ENCODE data around the gene CDYL2.

CDYL2 gene

DNA sequence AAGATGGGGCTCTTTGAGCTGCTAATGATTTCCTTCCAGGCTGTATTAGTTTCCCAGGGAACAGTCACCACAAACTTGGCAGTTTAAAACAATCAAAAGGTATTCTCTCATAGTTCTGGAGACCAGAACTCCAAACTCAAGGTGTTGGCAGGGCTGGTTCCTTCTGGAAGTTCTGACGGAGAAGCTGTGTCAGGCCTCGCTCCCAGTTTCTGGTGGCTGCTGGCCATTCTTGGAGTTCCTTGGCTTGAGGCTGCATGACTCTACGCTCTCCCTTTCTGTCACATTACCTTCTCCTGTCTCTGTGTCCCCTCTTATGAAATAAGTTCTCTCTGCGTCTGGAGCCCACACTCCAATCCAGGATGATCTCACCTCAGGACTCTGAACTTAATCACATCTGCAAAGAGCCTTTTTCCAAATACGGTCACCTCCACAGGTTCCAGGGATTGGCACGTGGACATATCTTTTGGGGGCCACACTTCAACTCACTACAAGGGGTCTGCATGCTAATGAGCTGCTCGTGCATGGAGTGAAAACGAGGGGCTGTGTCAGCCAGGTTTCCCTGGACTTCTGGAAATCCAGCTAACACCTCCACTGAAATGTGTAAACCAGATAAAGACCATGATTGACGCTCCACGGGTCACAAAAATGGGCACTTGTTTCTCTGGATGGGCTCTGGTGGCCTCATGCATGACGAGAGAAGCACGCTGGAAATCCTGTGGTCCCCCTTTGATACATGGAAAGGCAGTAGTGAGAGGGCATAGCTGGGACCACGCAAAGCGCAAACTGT lies 185.3 kb downstream of the CDYL2 start:
- DNase-seq: no peak

DNA sequence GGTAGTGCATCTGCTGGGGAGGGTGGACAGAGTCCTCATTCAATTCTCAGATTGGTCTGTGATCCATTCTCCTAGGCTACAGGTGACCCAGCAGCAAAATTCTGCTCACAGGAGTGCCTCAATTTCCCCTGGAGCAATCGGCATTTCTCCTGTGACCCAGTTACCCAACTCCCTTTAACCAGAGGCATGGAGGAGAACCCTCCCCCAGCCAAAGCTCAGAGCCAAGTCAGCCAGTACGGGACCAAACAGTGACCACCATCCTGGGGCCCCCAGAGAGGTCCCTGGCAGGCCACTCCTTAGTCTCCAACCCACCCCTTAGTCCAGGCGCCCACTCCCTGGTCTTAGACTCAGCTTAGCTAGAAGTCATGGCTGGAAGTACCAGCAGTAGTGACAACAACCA lies 188.0 kb downstream of the CDYL2 start:
- no peak for DNase-seq

DNA sequence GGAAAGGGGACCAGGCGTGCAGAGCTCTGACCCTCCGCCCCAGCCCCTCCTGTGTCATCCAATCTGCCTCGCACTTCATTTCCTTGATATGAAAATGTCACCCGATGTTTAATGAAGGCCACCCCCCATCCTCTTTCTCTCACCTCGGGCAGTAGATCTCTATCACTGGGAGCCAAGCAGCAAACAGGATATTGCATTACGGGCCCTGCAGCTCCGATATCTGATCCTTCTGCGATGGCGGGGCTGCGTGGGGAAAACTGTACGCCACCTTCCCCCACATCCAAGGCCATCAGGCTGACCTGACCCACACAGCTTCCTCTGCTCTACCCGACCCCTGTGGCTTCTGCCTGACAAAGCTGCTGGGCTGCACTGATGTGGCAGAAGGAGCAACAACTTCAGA lies 188.7 kb downstream of the CDYL2 start:
- no peak for DNase-seq

DNA sequence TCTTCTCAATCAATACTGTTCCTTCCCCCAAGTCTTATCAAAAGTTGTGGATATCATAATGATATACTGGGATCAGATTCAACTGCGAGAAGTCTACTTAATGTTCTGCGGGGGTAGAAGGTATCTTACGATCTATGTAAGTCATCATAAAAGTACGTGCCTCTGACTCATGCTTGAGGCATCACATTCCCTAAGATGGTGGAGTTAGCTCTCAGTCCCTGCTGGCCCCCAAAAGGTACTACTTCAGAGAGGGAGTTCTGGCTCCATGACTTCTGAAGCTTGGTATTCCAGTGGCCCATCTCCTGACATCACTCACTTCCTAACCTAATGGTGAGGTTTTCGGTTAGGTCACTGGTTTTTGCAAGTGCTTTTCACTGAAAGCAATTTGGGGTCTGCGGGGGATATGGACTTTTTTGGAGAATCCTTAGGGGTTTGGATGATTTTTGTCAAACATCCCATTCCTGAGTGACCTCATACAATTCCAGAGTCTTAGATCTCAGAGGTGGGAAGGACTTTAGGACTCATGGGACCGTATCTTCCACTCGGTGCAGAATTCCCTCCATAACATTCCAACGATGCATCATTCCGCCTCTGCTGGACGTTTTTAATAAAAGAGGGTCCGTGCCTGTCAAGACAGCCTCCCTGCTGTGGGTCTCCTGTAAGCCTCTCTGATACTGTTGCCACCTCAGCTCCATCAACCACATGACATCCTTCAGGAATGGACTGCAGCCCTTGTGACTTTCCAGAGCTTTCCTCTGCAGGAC lies 189.3 kb downstream of the CDYL2 start:
- no peak for DNase-seq

DNA sequence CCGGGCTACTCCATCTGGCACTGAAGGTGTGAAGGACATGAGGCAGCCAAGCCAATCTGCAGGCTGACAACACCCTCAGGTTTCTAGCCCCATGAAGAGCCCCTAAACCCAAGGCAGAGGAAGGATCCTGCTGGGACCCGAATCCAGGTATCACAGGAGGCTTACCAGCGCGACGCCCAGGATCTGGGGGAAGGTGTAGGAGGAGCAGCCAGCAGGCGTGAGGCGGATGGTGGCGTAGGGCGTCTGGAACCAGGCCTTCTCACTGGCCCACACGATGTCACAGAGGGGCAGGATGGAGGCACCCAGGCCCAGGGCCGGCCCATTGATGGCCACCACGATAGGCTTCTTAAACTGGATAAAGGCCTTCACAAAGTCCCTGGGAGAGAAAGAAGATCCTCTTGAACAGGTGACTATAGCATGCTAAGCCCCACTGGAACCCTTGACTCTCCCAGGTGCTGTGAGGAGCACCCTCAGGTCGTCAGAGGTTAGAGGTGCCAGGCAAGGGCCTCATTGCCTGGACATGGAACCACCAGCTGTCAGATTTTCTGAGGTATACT lies 191.9 kb downstream of the CDYL2 start:
- DNase-seq: no peak

DNA sequence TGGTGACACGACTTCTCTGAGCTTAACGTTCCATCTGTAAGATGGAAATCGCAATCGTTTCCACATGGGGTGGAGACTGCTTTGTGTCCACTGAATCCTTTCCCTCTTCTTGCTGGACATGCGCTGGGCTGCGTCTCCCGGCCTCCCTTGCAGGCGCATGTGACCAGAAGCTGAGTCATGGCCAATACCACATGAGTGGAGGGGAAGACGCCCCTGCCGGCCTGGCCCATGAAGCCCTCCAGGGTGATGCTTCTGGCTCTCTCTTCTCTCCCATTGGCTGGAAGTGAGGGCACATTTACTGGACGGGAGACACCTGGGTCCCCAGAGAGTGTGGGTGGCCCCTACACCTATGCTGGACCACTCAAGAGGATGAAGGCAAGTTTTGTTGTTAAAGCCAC lies 192.5 kb downstream of the CDYL2 start:
- no peak for DNase-seq

DNA sequence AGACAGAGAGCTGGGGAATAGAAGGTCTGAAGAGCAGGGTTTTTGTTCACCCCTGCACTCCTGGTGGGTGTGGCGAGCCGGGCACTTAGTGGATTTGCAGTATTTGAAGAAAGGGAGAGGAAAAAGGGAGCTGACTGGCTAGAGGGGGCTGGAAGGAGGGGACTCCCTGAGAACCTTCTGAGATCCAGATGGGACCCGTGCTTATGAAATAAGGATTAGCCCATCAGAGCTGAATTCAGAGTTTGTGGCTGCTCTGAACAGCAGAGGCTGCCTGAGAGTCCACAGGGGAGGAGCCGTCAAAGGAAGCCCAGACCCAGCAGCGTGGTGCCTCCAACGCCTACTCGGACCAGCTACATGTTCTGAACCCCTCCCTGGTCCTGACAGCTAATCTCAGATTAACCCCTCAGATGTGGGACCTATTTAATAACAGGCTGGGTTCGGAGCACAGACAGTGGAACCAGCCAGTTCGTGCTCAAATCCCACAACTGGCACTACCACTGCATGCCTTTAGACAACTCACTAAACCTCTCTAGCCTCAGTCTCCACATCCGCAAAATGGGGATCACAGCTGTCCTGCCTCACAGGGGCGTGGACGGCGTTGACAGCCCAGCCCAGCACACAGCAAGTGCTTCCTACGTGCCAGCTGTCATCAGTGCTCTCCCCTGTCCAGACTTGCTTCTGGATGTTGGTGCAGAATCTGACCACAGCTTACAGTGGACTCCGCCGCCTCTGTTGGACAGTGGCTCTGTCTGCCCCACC lies 193.0 kb downstream of the CDYL2 start:
- DNase-seq: no peak

DNA sequence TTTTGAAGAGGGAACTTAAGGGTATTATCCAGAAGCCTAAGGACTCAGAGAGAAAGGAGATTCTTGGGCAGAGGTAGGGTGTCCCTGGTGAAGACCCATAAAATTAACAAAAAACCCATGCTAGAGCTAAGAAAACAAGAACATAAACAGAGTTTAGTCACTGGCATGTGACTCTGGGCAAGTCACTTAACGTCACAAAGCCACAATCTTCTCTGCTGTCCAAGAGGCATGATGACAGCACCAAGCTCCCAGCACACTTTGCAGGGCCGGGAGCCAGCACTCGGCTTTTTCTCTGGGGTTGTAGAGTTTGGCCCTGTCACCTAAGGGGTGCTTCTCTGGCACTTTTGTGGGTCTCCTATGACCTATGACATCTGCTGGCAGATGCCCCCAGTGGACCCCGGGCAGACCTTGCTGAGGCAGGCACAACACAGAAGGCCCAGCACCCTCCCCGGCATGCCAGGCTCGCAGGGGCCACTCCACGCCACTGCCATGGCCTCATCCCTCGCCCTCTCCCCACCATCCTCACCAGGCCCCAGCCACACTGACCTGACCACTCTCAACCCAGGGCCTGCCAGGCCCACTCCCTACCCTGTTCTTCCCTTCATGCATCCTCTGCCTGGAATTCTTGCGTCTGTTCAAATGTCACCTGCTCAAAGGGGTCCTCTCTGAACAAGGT lies 193.8 kb downstream of the CDYL2 start:
- no peak for DNase-seq

DNA sequence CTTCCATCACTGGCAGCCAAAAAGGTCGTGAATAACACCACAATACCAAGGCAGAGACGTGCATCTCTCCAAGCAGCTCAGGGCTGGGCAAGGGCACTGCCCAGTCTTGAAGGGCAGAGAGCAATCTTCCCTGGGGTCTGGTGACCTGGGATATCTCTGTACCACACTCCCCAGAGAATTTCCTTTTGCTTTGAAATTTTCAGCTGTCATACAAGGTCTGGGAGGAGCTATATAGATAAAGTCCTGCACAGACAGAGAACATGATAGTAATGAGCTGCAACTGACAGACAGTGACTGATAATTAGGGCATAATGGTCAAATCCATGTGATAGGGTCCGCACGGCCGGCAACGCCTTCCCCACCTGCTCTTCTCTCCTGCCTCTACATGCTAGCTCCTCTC lies 195.5 kb downstream of the CDYL2 start:
- no peak for DNase-seq

DNA sequence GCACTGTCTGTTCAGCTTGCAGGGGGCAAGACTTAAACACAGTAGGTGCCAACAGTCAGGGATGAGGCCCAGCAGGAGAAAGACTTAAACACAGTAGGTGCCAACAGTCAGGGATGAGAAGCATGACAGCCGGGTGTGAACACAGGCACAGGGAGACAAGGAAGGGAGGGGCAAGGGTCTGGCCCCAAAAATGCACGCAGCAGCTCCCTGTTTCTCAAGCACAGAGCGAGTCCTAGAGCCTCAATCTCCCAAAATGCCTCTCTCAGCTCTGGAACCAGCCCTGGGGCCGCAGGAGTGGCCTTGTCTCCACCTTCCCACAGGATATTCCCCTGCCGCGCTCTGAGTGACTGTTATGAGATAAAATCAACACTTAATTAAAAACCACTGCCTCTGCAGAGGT lies 197.2 kb downstream of the CDYL2 start:
- no peak for DNase-seq

DNA sequence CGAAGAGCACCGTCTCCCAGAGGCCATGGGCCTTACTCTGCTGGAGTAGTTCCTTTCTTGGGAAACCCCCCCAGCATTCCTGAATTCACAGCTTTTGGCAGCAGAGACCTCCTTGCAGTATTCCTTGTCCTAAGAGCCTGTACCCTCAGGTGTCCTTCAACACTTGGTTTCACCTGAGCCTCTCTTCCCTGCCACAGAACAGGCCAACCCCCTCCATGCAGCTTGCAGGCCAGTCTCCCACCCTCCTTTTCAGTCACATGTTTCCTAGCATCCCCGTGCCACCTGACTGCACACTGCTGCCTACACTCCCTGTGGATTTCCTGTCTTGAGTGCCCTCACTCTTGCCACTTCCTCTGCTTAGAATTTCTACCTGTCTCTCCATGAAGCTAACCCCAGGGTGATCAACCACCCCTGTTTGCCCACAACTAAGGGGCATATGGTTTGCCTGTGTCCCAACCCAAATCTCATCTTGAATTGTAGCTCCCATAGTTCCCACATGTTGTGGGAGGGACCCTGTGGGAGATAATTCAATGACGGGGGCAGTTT lies 198.1 kb downstream of the CDYL2 start:
- DNase-seq: no peak

DNA sequence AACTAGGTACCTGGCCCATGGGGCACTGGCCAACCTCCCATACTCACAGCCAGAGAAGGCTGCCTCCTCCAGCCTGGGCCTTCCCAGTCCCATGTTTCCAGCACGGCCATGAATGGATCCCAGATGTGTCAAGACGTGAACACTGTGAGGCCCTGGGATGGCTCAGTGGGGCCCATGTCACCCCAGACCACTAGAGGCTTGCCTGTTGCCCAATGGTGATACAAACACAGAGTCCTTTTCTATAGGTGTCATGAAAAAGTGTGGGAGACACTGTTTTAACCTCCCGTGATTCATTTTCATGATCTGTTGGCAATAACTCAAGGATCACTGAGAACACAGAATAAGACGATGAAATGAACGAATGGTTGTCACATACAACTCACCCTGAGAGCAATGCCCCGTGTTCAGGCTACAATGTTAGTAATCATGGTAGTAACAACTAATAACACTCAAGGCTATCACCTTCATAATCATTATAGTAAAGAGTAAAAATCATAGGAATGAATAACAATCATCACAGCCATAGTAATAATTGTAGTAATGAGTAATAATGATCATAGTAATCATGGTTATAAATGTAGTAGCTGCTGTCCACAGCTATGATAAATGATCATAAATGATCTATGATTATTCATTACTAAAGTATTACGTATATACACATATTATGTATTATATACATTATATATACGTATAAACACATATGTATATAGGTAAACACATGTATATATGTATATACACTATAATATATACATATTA lies 199.6 kb downstream of the CDYL2 start:
- no peak for DNase-seq

DNA sequence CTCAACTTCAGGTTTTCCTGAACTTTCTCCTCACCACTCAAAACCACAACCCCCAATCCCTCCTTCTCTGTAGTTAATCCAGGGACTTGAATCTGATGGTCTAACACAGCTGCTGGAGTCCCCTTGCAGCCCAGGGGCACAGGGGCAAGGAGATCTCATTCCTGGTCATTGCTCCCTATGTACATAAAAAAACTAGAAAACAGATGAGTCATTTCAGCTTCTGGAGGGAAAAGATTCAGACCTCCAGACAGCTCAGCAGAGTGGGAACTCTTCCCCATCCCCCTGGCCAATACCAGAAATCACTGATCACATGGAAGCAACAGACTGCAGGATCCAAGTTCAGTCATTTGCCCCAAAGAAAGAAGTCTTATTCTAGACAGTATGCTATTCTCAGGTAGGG lies 201.5 kb downstream of the CDYL2 start:
- DNase-seq: no peak

DNA sequence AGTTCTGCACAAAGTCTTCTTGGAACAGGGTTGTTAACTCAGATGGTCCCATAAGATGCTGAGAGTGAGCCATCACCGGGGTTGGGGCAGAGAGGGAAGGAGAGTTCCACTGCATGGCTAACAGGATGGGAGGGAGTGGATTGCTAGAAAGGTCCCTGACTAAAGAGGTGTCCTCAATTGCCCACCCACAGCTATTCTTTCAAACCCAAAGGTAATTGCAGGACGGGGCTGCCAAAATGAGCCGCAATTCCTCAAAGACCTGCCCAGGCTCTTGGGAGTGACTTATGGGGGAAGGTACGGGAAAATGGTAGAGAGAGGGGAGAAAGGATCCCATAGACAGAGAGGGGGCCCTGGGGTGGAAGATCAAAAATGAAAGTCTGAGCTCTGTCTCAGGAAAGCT lies 203.2 kb downstream of the CDYL2 start:
- no peak for DNase-seq

DNA sequence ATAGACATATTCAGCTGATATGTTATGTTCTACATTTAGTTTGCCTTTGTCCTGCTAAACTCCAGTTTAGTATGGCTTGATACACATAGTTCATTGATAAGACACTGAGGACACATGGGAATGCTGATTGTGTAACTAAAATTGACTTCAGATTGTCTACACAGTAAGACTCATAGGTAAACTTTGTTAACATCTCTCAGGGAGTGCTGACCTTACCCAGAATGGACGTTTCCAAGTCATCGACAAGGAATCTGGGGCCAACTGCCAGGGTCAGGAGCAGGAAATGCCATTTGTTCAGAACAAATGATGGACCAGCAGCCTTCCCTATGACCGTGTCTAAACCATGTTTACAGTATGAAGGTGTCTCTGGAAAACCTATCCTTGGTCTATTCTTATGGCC lies 204.9 kb downstream of the CDYL2 start:
- DNase-seq: no peak

DNA sequence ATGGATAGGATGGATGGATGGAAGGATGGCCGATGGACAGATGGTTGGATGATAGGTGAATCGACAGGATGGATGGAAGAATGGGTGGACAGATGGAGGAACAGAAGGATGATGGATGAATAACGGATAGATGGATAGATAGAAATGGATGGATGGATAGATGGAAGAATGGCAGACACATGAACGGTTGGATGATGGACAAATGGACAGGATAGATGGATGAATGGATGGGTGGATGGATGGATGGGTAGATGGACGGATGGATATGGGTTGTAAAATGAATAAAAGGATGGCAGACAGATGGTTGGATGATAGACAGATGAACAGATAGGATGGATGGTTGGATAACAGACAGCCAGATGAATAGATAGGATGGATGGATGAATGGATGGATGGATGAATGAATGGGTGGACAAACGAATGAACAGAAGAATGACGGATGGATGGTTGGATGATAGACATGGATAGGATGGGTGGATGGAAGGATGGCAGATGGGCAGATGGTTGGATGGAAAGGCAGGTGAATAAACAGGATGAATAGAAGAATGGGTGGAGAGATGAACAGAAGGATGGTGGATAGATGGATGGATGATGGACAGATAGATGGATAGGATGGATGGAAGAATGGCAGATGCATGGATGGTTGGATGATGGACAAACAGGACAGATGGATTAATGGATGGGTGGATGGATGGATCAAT lies 207.7 kb downstream of the CDYL2 start:
- DNase-seq: no peak

DNA sequence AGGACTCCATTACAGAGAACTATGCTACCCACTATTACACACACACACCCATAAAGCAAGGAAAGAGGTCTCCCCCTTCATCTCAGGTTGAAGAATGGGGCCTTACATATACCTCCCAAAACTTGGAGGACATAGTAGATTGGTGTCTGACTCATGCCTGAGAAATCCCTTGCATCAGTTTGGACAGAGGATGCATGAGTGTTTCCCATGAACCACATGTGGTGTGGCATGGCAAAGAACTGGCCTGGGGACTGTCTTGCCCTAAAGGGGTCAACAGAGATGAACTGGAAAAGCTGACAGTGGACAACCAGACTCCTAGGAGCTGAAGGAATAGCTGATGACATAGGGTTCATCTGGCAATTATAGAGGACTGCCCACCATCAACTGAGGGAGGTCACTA lies 209.6 kb downstream of the CDYL2 start:
- no peak for DNase-seq

DNA sequence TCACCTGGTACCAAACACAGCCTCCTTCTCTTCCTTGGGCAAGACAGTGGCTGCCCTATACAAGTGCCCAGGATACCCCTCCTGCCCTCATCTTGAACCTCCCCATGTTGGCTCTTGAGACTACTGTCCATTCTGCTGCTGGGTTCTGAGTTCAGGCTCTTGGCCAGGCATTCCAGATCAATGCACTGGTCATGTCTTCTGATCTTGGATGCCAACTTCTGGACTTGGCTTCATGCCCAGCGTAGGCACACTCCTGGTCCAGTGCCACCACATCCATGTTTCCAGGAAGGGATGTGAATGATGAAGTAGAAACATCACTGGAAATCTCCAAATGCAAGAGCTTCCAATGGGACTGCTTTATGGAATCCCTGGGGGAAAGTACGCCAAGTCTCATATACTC lies 212.1 kb downstream of the CDYL2 start:
- DNase-seq: no peak

DNA sequence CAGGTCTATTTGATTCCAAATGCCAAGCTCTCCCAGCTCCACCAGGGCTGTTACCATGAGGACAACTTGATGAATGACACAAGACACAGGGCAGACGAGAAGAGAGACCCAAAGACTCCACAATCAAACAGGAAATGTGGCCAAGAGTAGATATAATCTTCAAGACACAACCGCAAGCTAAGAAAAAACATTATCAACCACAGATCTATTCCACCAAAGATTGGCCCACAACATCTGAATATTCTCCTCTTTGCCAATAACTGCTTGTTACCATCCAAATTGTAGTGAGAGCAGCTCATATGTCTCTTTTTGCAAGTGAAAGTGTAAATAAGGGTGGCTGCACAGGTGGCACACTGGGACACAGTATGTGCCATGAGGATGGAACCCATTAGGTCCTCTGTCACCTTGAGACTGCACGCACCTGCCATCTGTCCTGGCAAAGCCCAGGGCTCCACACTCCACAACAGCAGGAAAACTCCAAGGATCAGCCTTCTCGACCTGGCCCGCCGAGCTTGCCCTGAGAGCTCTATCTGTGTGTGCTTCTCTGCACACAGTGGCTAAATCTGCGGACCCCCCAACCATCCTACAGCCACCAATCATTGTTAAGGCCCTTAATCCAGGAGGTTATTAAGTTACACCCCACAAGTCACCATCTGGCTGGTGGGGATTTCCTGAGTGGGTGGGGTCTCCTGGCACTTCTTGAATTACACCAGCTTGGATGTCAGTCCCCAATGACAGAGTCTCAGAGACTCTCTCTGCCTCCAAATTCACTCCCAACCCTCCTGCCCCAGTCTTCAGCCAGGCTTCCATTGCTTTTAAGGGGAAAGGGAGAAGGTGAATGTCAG lies 213.1 kb downstream of the CDYL2 start:
- DNase-seq: no peak

DNA sequence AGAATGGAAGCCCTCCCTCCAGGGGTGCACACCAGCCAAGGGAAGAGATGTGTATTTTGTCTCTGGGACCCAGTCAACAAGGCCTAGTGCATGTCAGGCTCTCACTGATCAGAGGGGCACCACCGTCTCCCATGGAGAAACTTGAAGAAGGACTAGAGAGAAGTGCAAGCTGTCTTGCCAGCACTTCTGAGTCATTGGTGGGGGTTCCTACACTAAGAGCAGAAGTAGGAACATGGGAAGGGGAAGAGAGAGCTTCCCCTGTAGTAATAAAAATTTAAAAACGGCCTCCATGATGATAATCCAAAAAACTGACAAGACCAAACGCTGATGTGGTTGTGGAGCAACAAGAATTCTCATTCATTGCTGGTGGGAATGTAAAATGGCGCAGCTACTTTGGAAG lies 217.3 kb downstream of the CDYL2 start:
- no peak for DNase-seq

Measured in NCI-H1417 (cell line).